ENCODE results near the gene SPOUT1.

GRCh38 chr9:128786681-128787601, 42.7 kb downstream of the SPOUT1 start, which contains the start of gene TBC1D13:
- TF ChIP-seq, protein P1, sequence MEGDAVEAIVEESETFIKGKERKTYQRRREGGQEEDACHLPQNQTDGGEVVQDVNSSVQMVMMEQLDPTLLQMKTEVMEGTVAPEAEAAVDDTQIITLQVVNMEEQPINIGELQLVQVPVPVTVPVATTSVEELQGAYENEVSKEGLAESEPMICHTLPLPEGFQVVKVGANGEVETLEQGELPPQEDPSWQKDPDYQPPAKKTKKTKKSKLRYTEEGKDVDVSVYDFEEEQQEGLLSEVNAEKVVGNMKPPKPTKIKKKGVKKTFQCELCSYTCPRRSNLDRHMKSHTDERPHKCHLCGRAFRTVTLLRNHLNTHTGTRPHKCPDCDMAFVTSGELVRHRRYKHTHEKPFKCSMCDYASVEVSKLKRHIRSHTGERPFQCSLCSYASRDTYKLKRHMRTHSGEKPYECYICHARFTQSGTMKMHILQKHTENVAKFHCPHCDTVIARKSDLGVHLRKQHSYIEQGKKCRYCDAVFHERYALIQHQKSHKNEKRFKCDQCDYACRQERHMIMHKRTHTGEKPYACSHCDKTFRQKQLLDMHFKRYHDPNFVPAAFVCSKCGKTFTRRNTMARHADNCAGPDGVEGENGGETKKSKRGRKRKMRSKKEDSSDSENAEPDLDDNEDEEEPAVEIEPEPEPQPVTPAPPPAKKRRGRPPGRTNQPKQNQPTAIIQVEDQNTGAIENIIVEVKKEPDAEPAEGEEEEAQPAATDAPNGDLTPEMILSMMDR (IDR thresholded peaks at IDR 0.05), result no peak
- TF ChIP-seq POLR2A (IDR thresholded peaks at IDR 0.05) (no peak), POLR2AphosphoS5 (IDR thresholded peaks at IDR 0.05; ENCODE audit: insufficient read depth in 1 of 2, low read depth in 1 of 2) (peak; percentile 23 to 81)
